ENCODE results near the gene IRS2.

The IRS2 gene

GRCh38 chr13:109728791-109729731 is 57.3 kb downstream of the IRS2 start:
- DNase-seq: no peak

DNA sequence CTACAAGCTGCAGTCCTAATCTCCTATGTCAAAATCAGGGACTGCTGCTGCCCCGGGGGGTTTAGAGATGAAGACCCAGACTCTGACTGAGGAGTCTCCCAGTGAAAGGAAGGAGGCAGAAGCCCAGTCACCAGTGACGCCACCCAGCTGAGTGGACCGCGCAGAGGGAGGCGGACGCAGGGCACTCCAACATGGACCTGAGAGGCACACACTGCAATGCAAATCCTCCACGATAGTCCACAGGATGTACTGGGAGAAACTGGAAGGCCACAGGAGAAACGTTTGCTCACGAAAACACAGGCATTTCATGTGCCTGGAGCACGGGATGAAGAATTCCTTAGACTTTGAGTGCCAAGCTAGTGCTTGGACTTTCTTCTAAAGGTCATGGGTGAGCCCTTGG is 58.3 kb downstream of the IRS2 start:
- no peak for DNase-seq

GRCh38 chr13:109727251-109727650 is 59.1 kb downstream of the IRS2 start:
- no peak for DNase-seq

DNA sequence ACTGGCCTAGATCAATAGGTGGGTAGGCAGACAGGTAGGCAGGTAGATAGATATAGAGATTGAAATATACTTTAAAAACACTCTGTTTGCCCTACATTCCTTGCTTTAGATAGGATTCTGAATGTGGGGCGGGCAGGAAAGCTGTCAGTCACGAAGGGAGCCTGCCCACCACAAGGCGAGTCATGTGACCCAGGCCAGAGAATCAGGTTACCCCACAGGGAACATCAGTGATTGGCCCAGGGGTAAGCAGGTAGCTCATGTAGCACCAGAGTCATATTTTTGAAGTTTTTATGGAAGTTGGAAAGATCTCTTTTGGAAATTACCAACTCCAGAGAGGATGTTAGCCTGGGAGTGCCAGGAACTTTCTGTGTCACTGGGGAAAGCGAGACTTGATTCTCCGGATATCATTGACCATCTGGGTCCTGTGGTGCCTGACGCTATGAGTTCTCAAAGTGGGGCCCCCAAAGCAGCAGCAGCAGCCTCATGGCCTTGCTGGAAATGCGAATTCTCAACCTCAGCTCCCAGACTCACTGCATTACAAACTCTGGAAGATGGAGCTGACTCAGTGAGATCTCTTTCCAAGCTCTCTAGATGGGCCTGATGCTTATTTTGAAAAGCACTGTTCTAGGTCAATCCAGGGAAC is 60.3 kb downstream of the IRS2 start:
- no peak for DNase-seq

DNA sequence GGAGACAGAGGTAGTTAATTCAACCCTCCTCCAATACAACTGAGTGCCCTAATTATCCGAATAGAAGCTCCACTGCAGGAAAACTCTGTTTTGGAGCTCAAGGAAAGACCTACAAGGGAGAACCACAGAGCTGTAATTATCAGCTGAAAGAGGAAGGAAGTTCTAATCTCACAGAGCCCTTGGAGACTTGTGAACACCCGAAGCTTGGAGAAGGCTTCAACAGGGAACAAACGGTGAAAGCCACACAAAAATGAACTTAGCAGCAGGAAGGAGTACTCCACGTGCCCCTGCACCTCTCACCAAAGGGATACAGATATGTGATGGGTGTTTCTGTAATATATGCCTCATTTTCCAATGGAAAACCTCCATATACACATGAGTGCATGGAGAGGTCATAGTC is 61.1 kb downstream of the IRS2 start:
- DNase-seq: no peak

- no peak for DNase-seq
Measured at GRCh38 chr13:109724603-109725002, 61.8 kb downstream of the IRS2 start.

DNA sequence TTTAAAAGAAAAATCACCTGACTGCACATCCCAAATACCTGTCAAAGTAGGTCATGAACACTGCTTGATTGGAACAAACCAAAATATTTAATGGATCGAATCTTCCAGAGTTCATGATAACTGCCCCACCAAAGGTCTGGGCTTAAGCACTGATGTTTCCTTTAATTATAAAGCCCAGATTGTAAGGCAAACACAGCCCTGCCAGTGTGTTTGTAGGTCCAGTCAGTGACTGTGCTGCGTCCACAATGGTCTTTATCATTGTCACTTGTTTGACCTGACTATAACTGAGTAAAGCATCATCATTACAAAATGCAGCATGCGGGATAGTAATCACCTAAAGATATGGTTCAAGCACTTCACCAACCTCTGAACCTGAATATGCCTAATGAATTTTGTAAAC is 63.3 kb downstream of the IRS2 start:
- DNase-seq: no peak

DNA sequence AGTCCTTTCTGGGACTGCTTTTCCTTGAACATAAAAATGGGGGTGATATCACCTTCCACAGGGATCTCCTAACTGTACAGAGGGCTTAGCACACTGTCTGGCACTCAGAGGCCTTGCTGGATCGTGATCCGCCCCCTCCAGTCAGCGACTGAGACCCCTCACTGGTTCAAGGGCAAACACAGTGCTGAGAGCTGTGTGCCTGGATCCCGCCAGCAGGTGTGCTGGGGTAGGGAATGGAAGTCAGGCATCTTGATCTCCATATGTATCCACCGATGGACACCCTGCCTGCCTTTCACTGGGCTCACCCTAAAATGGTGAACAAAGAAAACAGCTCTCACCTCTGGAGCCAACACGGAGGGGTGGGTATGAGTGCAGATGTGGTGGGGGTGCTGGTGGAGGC is 64.3 kb downstream of the IRS2 start:
- no peak for DNase-seq

GRCh38 chr13:109720758-109721184 is 65.6 kb downstream of the IRS2 start:
- DNase-seq: no peak

- no peak for DNase-seq
Measured at GRCh38 chr13:109719962-109720646, 66.3 kb downstream of the IRS2 start.

DNA sequence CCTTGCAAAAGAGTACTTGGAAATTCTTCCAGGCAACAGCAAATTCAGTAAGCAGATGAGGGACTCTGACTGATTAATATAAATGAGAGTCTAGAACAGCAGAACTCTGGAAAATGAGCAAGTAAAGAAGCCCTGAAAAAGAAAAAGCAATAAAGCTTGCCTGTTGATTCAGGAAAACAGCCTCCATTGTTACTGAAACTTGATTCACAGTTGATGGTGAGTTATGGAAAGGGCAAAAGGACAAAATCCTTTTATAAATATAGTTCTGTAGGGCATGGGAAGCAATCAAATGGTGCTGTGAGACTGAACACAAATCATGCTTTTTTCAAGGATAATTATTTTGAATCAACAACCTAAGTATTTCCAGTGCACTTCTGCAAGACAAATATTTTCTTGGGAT is 67.7 kb downstream of the IRS2 start:
- DNase-seq: no peak

GRCh38 chr13:109717686-109718085 is 68.7 kb downstream of the IRS2 start:
- DNase-seq: no peak

GRCh38 chr13:109715902-109716301 is 70.5 kb downstream of the IRS2 start:
- no peak for DNase-seq

GRCh38 chr13:109713681-109714080 is 72.7 kb downstream of the IRS2 start:
- no peak for DNase-seq

- DNase-seq: no peak
Measured at GRCh38 chr13:109712124-109712722, 74.2 kb downstream of the IRS2 start.

DNA sequence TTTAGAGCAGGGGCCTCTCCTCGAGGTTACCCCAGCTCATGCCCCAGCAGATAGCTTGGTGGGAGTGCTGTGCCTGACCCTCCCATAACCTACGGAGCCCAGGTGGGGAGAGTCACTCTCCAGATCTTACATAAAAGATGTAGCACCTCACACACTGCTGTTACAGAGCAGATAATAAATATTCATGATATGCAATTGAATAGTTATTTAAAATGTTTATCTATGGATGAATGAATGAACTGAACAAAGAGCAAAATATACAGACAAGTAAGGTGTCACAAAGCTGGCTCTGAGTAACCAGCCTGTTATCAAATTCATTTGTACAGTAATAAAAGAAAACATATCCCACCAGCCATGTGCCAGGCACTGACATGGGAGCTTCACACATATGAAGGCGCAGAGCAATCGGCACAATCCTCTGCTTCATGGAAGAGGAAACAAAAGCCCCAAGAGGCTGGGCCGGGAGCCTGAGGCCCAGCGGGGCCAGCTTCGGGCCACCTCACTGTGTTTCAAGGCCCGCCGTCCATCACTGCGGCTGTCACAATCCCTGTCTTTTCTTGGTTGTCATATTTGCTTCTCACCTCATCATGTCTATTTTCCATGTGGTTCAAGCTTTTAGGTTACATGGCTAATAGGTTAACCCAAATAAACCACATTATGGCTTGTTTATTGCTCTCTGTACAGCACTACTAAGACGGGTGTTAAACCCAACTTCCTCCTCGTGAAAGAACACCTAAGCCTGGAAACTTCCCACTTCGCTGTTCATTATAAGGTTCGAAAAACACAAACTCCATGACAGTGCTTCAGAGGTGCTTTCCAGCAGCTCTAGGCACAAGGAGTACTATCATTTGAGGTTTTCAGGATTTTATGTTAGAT is 78.4 kb downstream of the IRS2 start:
- DNase-seq: no peak

GRCh38 chr13:109707044-109707741 is 79.2 kb downstream of the IRS2 start:
- DNase-seq: no peak

DNA sequence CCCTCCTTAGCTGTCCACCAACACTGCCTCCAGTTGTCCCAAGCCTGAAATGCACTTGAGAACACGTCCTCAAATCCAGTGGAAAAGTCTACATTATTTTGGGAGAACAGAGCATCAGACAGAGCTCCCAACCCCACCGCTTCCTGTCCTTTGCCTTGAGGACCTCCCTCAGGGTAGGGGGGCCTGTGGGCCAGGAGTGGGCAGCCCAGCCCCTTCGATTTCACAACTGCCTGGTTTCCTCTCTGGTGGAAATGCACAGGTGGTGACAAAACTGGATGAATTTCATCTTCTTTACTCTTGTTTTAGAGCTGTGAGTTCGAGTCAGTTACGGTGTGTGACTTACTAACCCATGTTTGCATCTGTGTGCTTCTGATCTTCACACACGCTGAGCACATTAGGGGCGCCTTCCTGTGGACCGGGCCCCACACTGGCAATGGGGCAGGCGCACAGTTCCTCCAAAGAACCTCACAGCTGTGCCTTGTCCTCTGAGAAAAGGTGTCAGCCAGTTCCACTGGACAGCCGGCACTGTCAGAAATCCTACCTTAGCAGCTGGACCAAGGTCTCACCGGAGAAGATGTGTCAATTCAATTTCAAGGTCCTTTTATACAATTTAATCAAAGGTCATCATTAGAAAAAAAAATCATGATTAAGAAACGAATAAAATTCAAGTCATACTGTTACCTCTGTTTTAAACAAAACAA is 80.2 kb downstream of the IRS2 start:
- DNase-seq: no peak

DNA sequence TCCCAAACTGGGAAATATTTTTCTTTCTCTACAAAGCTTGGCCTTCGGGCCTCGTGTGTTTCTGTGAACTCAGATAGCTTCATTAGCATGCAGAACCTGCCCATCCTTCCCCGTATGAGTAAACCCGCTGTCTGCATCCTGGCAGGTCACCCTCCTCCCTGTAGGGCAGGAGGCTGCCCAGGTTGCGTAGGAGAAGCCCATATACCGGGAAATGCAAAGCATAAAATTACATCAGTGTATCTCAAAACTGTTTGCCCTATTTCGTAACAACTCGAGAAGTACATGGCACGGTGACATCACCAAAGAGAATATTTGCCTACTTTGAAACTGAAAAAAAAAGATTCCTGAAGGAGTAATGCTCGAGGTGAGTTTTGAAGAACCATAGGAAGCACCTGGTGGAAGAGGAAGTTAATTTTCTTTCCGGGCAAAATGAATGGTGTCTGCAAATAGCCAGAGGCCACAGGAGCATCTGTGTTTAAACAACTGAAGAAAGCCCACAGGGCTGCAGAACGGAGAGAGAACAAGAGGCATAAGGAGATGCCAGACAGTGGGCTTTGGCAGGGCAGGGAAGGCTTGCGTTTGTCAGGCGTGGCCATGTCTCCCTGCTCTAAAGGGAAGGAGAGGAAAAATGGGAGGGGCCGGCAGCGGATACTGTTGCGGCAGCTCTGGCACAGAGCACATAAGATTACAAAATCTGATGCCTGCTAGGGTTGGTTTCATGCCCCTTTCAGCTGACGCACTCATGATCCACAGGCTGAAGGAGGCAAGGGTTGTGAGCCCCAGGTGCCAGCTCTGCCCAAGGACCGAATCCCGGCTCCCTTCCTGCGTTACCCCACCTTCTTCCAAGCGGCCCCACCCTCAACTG is 81.4 kb downstream of the IRS2 start:
- DNase-seq: peak; percentile 31

DNA sequence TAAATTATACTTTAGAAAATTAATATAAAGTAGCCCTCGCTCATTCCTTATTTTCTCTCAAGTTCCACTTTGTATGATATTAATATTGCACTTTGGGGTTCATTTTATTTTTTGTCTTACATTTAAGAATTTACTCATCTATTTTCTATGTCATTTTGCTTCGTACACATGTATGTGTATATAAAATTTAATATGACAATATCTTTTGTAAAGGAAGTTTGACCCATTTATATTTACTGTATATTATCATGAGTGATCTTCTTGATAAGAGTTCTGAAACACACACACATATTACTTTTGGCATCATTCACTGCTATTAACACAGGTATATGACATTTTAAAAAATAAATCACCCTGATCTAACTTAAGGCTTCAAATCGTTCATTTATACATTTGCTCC is 83.1 kb downstream of the IRS2 start:
- no peak for DNase-seq

All from RPMI8226 (cell line).